Measurements from ENCODE around the gene SEMA5A. TPM values are rescaled to one million over a fixed set of nuclear protein-coding genes. Genes with fewer than 3 reads are reported as not detected.

Gene SEMA5A
- total and polyA plus RNA-seq, 8 donors: 18.2 to 29.5 (median 20.8) TPM

Small RNA genes lying within 50 kb of the gene (microRNA-seq; reads per million reads assigned to microRNA genes)
- gene MIR4636: 3.3 to 5.9 reads per million in 2 donors

Other genes starting within 250 kb of the SEMA5A start
- not detected for gene TAS2R1, start 84.3 kb upstream of the SEMA5A start, total RNA-seq
- gene TAS2R1, start 84.3 kb upstream of the SEMA5A start, polyA plus RNA-seq (ENCODE audit: insufficient read length in 6 of 6): under 1 TPM in 1 of 6 donors, not detected in 5; 0.13 TPM